Lower lobe of right lung (tissue), 2 donors: ENCODE measurements around the gene TENT4B. TPM values are rescaled to one million over a fixed set of nuclear protein-coding genes. Genes with fewer than 3 reads are reported as not detected.

Source experiments
- ATAC-seq, 2 donors: fragments of 200-7000 bp; cut with Tn5 transposase; one replicate each; pipeline ENCODE4 v1.9.1; 2020 to 2022; ENCODE audit warnings: mild to moderate bottlenecking in 2 of 2, moderate library complexity in 2 of 2
- DNase-seq: peaks from one replicate; pipeline ENCODE4 v3.0.0-alpha.2; 2020
- H3K27ac ChIP-seq: fragments of 200-600 bp; one replicate; pipeline ENCODE4 v1.8.0; 2022
- H3K27me3 ChIP-seq: fragments of 200-600 bp; one replicate; pipeline ENCODE4 v1.8.0; 2022; ENCODE audit warnings: low read depth
- H3K36me3 ChIP-seq: fragments of 200-600 bp; one replicate; pipeline ENCODE4 v1.8.0; 2022; ENCODE audit warnings: mild to moderate bottlenecking
- H3K4me1 ChIP-seq: fragments of 200-600 bp; one replicate; pipeline ENCODE4 v1.8.0; 2022
- H3K4me3 ChIP-seq: fragments of 200-600 bp; one replicate; pipeline ENCODE4 v1.8.0; 2022; ENCODE audit warnings: mild to moderate bottlenecking
- H3K9me3 ChIP-seq: fragments of 200-600 bp; one replicate; pipeline ENCODE4 v1.8.0; 2022
- CTCF ChIP-seq: fragments of 200-600 bp; IDR thresholded peaks from one replicate; pipeline ENCODE4 v1.8.0; 2022; ENCODE audit warnings: antibody characterized with exemption, mild to moderate bottlenecking
- intact Hi-C: fragments of 100-400 bp; cut with DNase I; formaldehyde crosslinking; loops from one replicate; pipeline ENCODE4 v1.11.0; 2022
- total RNA-seq: library from RNA; stranded (reverse); fragmentation: NEBNext Ultra II Directional; extraction: Animal tissue kit (Norgen Biotek cat#: 25700); gene quantifications from one replicate; pipeline ENCODE4 v1.2.1, GENCODE V29; 2021
- donor health status: DM: no; HTN: yes; CAD: no; lungs with severe emphysema.

Gene TENT4B
- total RNA-seq, 1 donor from 2014 or later, result 12.8 TPM

GRCh38 chr16:50195756-50196155 is 42.6 kb downstream of the TENT4B start:
- Histone ChIP-seq H3K4me3 (no peak overlapping the region), H3K27ac (no peak overlapping the region), H3K9me3 (no peaks in the 10 kb centered on the region), H3K36me3 (no peaks in the 10 kb centered on the region), H3K27me3 (no peaks in the 10 kb centered on the region), H3K4me1 (peaks cover 36% of the 10 kb centered on the region)
- no peak for TF ChIP-seq CTCF
- no peak for ATAC-seq
- no peak for DNase-seq
- intact Hi-C loops, result no loop called here

- H3K27me3 ChIP-seq, result no peaks in the 10 kb centered on the region
- no peaks in the 10 kb centered on the region for H3K36me3 ChIP-seq
- intact Hi-C loops, result no loop called here
- no peak for TF ChIP-seq CTCF
- no peak overlapping the region for H3K4me3 ChIP-seq
- H3K4me1 ChIP-seq, result peaks cover 49% of the 10 kb centered on the region
- no peak for ATAC-seq
- no peak overlapping the region for H3K27ac ChIP-seq
- no peak for DNase-seq
- H3K9me3 ChIP-seq, result no peaks in the 10 kb centered on the region
Measured at GRCh38 chr16:50197582-50197981, 44.5 kb downstream of the TENT4B start.

- intact Hi-C loops, result no loop called here
- H3K36me3 ChIP-seq, result no peaks in the 10 kb centered on the region
- peak; percentile 67 to 81 for ATAC-seq
- no peaks in the 10 kb centered on the region for H3K27me3 ChIP-seq
- no peak for DNase-seq
- no peak overlapping the region for H3K27ac ChIP-seq
- no peak overlapping the region for H3K4me3 ChIP-seq
- peaks cover 62% of the 10 kb centered on the region for H3K4me1 ChIP-seq
- TF ChIP-seq CTCF, result no peak
- no peaks in the 10 kb centered on the region for H3K9me3 ChIP-seq
Measured at GRCh38 chr16:50198802-50199403, 45.8 kb downstream of the TENT4B start.

- Histone ChIP-seq H3K27me3 (no peaks in the 10 kb centered on the region), H3K27ac (peak overlapping the region; percentile 61), H3K36me3 (no peaks in the 10 kb centered on the region), H3K9me3 (no peaks in the 10 kb centered on the region), H3K4me3 (no peak overlapping the region), H3K4me1 (peaks cover 62% of the 10 kb centered on the region)
- intact Hi-C loops, result loop anchor here (10.0 kb wide), 1 partner anchor 177 kb away; the partner anchor contains the start of gene CNEP1R1
- ATAC-seq, result no peak
- no peak for TF ChIP-seq CTCF
- no peak for DNase-seq
Measured at GRCh38 chr16:50201787-50202186, 48.7 kb downstream of the TENT4B start.

- no peaks in the 10 kb centered on the region for H3K27me3 ChIP-seq
- peak overlapping the region; percentile 61 for H3K27ac ChIP-seq
- no peak overlapping the region for H3K4me3 ChIP-seq
- H3K4me1 ChIP-seq, result peaks cover 66% of the 10 kb centered on the region
- intact Hi-C loops, result loop anchor here (10.0 kb wide), 1 partner anchor 178 kb away; the partner anchor contains the start of gene CNEP1R1
- no peak for TF ChIP-seq CTCF
- peak; percentile 76 to 82 for ATAC-seq
- no peak for DNase-seq
- no peaks in the 10 kb centered on the region for H3K9me3 ChIP-seq
- H3K36me3 ChIP-seq, result no peaks in the 10 kb centered on the region
Measured at GRCh38 chr16:50202926-50203624, 50.0 kb downstream of the TENT4B start.
